ENCODE measurements around the gene SPTLC3. TPM values are rescaled to one million over a fixed set of nuclear protein-coding genes. Genes with fewer than 3 reads are reported as not detected.

The SPTLC3 gene
- total RNA-seq, 1 experiment from 2014 or later, result 7.5 TPM

DNA sequence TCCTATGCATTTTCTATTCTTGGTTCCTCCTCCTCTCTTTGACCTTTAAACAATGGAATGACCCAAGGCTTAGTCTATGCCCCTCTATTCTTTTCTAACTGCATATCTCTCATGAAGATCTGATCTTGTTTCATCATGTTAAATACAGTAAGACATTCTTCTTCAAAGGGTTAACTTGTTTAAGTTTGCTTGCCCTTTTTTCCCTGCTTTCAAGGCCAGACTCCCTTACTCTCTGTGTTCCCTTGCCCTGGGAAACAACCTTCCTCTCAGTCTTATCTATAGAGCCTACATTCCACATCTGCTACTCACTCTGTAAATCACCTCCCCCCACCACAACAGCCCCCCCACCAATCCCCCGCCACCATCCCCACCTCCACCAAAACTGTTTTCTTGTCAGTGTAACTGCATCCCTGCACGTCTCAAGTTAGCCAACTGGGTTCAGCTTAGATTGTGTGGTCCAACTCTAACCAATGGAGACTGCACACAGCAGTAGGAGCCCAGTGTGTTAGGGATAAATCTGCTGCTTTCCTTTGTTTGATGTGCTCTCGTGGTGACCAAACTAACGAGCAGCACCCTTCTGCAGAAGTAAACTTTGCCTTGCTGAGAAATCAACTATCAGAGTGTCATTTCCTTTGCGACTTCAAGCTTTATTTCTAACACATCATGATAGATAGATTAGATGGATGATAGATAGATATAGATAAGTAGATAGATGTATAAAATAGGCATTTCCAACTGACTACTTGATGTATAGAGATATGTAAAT is 12.6 kb downstream of the SPTLC3 start:
- TF ChIP-seq CTCF (IDR thresholded peaks at IDR 0.05; ENCODE audit: unreplicated experiment), result no peak
- Mint-ChIP-seq H3K27ac (ENCODE audit: unreplicated experiment) (no peak overlapping the region), H3K4me3 (ENCODE audit: low read depth, unreplicated experiment) (no peak overlapping the region), H3K36me3 (ENCODE audit: insufficient read depth, unreplicated experiment) (no peaks in the 10 kb centered on the region), H3K27me3 (ENCODE audit: unreplicated experiment) (no peaks in the 10 kb centered on the region), H3K4me1 (ENCODE audit: low read depth, unreplicated experiment) (peaks cover 10% of the 10 kb centered on the region), H3K9me3 (ENCODE audit: low read depth, unreplicated experiment) (peaks cover 14% of the 10 kb centered on the region)
- BruUV-seq (replicated peaks), result no TSS peak
- DNase-seq, result no peak
- intact Hi-C loops (cut with micrococcal nuclease; ENCODE audit: unreplicated experiment), result no loop called here
- CTCF ChIA-PET, result no interaction called here

GRCh38 chr20:13022401-13023155 is 13.8 kb downstream of the SPTLC3 start:
- no TSS peak for BruUV-seq (replicated peaks)
- H3K4me1 Mint-ChIP-seq (ENCODE audit: low read depth, unreplicated experiment), result peaks cover 10% of the 10 kb centered on the region
- no peaks in the 10 kb centered on the region for H3K36me3 Mint-ChIP-seq (ENCODE audit: insufficient read depth, unreplicated experiment)
- no peak overlapping the region for H3K27ac Mint-ChIP-seq (ENCODE audit: unreplicated experiment)
- CTCF ChIA-PET, result no interaction called here
- peaks cover 14% of the 10 kb centered on the region for H3K9me3 Mint-ChIP-seq (ENCODE audit: low read depth, unreplicated experiment)
- intact Hi-C loops (cut with micrococcal nuclease; ENCODE audit: unreplicated experiment), result no loop called here
- H3K4me3 Mint-ChIP-seq (ENCODE audit: low read depth, unreplicated experiment), result no peak overlapping the region
- no peak for DNase-seq
- H3K27me3 Mint-ChIP-seq (ENCODE audit: unreplicated experiment), result no peaks in the 10 kb centered on the region
- no peak for TF ChIP-seq CTCF (IDR thresholded peaks at IDR 0.05; ENCODE audit: unreplicated experiment)

DNA sequence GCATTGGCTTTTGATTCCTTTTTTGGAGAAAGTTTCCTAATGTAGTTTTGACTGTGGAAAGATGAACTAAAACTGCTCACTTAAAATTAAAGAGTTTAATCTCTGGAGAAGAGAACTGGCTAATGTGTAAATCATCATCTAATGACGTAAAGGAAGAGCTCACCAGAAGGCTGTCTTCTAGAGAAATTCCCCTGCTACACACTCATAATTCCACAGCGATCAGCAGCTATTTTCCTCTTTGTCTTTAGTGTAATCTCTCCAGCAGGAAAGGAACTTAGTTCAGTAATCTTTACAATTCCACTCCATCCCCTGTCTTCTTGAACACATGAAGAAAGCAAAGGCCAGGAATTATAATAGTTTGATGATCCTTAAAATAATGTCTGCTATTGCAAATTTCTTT is 15.8 kb downstream of the SPTLC3 start:
- CTCF ChIA-PET, result no interaction called here
- no peak for DNase-seq
- BruUV-seq (replicated peaks), result no TSS peak
- Mint-ChIP-seq H3K36me3 (ENCODE audit: insufficient read depth, unreplicated experiment) (no peaks in the 10 kb centered on the region), H3K9me3 (ENCODE audit: low read depth, unreplicated experiment) (peaks cover 14% of the 10 kb centered on the region), H3K4me3 (ENCODE audit: low read depth, unreplicated experiment) (no peak overlapping the region), H3K27me3 (ENCODE audit: unreplicated experiment) (no peaks in the 10 kb centered on the region), H3K4me1 (ENCODE audit: low read depth, unreplicated experiment) (peaks cover 20% of the 10 kb centered on the region), H3K27ac (ENCODE audit: unreplicated experiment) (no peak overlapping the region)
- intact Hi-C loops (cut with micrococcal nuclease; ENCODE audit: unreplicated experiment), result no loop called here
- no peak for TF ChIP-seq CTCF (IDR thresholded peaks at IDR 0.05; ENCODE audit: unreplicated experiment)

DNA sequence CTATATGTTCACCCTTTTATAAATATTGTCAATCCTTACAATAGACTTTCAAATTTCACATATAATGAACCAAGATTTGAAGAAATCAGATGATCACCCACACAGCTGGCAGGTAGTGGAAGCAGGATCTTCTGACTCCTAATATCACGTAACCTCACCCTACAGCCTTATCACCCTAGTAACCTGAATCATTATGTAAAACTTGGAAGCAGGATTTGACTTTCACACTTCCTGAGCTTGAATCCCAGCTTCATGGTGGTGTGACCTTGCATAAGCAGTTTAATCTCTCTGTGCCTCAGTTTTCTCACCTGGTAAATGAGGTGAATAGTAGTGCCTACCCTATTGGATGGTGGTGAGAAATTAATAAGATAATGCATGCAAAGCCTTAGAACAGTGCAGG is 16.4 kb downstream of the SPTLC3 start:
- H3K27ac Mint-ChIP-seq (ENCODE audit: unreplicated experiment), result no peak overlapping the region
- TF ChIP-seq CTCF (IDR thresholded peaks at IDR 0.05; ENCODE audit: unreplicated experiment), result no peak
- H3K27me3 Mint-ChIP-seq (ENCODE audit: unreplicated experiment), result no peaks in the 10 kb centered on the region
- CTCF ChIA-PET, result no interaction called here
- intact Hi-C loops (cut with micrococcal nuclease; ENCODE audit: unreplicated experiment), result no loop called here
- no peak overlapping the region for H3K4me3 Mint-ChIP-seq (ENCODE audit: low read depth, unreplicated experiment)
- peaks cover 26% of the 10 kb centered on the region for H3K4me1 Mint-ChIP-seq (ENCODE audit: low read depth, unreplicated experiment)
- peaks cover 14% of the 10 kb centered on the region for H3K9me3 Mint-ChIP-seq (ENCODE audit: low read depth, unreplicated experiment)
- no peaks in the 10 kb centered on the region for H3K36me3 Mint-ChIP-seq (ENCODE audit: insufficient read depth, unreplicated experiment)
- DNase-seq, result no peak
- BruUV-seq (replicated peaks), result no TSS peak
